Measurements from ENCODE around the gene IRGQ. TPM values are rescaled to one million over a fixed set of nuclear protein-coding genes. Genes with fewer than 3 reads are reported as not detected.

Gene IRGQ, protein sequence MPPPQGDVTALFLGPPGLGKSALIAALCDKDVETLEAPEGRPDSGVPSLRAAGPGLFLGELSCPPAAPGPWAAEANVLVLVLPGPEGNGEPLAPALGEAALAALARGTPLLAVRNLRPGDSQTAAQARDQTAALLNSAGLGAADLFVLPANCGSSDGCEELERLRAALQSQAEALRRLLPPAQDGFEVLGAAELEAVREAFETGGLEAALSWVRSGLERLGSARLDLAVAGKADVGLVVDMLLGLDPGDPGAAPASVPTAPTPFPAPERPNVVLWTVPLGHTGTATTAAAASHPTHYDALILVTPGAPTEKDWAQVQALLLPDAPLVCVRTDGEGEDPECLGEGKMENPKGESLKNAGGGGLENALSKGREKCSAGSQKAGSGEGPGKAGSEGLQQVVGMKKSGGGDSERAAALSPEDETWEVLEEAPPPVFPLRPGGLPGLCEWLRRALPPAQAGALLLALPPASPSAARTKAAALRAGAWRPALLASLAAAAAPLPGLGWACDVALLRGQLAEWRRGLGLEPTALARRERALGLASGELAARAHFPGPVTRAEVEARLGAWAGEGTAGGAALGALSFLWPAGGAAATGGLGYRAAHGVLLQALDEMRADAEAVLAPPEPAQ
- total RNA-seq, result 10 to 100 TPM; 15.3 to 16.5 TPM

DNA sequence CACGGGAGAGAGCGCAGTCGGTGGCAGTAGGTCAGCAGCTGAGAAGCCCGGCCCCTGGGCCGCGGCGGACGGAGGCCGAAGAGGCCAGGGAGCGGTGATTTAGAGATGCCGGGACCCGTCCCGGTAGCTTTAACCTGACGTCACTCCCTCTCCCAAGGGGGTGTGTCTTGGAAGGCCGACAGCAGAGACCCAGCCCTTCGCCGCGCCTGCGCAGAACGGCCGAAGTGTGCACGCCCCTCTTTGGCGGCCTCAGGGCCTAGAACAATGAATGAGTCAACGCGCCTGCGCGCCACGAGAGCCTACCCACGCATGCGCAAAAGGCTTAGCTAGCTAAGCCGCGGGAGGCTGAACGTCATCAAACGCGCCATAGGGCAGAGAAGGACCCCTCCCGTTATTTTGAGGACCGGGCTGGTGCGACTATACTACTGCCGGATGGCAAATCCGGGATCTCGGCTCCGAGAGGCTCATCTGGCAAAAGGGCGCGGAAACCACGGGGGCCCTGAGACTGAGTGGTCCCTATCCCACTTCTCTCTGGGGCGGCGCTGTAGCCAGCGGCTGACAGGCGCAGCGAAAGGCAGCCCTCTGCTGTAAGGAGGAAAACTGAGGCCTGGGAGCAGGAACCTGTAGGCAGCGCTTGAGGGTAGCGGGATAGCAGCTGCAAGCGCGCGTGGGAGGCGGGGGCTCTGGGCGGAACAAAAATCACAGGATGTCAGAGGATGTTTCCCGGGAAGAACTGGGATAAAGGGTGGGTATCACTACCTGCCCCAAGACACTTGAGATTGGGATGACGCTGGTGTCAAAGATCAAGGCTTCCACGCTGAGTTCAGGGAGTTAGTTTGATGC is at the start of gene IRGQ, which contains the start of gene ZNF576:
Gene IRGQ (minus strand): TSS at position 136 of the 843 bp plus-strand sequence. CDS start 796 bp downstream, outside the sequence.
Gene ZNF576 (plus strand): TSS at position 597 of the 843 bp plus-strand sequence. CDS start 514 bp downstream, outside the sequence.
- H3K27ac Mint-ChIP-seq, result peak within 1 kb of the TSS; percentile 92
- peak within 1 kb of the TSS; percentile 97 for H3K4me3 Mint-ChIP-seq
- no peaks in the 10 kb centered on the region for H3K9me3 Mint-ChIP-seq
- H3K4me1 Mint-ChIP-seq, result peaks cover 41% of the 10 kb centered on the region
- peak; percentile 100 for DNase-seq
- H3K27me3 Mint-ChIP-seq, result no peaks in the 10 kb centered on the region
- H3K36me3 Mint-ChIP-seq (ENCODE audit: low read depth), result peaks cover 36% of the 10 kb centered on the region
- POLR2A ChIA-PET, result interaction anchor here (0.8 to 5.1 kb wide), 19 partner anchors 9 to 189 kb away, joined by 3 to 57 read pairs (median 6); partner anchors contain the start of genes PHLDB3, PINLYP, SMG9 and SRRM5
- CTCF ChIA-PET, result interaction anchor here (0.8 to 6.2 kb wide), 15 partner anchors 10 to 189 kb away, joined by 3 to 208 read pairs (median 8); partner anchors contain the start of genes PINLYP and XRCC1

DNA sequence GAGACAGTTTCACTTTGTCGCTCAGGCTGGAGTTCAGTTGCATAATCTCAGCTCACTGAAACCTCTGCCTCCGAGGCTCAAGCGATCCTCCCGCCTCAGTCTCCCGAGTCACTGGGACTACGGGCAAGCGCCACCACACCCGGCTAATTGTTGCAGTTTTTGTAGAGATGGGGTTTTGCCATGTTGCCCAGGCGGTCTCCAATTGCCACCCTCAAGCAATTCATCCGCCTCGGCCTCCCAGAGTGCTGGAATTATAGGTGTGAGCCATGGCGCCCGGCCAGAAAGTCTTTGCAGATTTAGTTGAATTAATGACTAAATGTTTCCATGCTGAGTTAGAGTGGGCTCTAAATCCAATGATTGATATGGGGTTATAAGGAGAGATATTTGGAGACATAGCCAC is 48.2 kb upstream of the IRGQ start:
- ChIA-PET POLR2A (no interaction called here), CTCF (no interaction called here)
- no peak overlapping the region for H3K4me3 Mint-ChIP-seq
- H3K4me1 Mint-ChIP-seq, result peaks cover 9% of the 10 kb centered on the region
- peaks cover 19% of the 10 kb centered on the region for H3K27me3 Mint-ChIP-seq
- no peak overlapping the region for H3K27ac Mint-ChIP-seq
- H3K9me3 Mint-ChIP-seq, result no peaks in the 10 kb centered on the region
- no peak for DNase-seq
- H3K36me3 Mint-ChIP-seq (ENCODE audit: low read depth), result peaks cover 24% of the 10 kb centered on the region

DNA sequence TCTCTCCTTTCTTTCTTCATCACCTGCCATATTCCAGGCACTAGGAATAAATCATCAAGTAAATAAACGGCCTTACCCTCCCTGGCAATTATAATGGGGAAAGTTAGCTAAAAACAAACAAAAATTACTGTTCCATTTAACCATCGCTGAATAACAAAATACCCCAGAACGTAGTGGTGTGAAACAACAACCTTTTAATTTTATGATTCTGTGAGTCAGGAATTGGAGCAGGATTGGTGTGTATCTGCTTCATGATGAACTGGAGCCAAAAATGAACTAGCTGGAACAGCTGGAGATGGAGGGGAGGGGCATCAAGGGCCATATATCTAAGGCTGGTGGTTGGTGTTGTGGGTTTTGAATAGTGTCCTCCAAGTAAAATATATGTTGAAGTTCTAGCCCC is 47.4 kb upstream of the IRGQ start:
- no peak overlapping the region for H3K4me3 Mint-ChIP-seq

GRCh38 chr19:43642531-43642930 is 46.6 kb upstream of the IRGQ start:
- Mint-ChIP-seq H3K4me1 (peaks cover 14% of the 10 kb centered on the region), H3K27ac (no peak overlapping the region), H3K36me3 (ENCODE audit: low read depth) (peaks cover 14% of the 10 kb centered on the region), H3K9me3 (no peaks in the 10 kb centered on the region), H3K4me3 (no peak overlapping the region), H3K27me3 (peaks cover 34% of the 10 kb centered on the region)
- ChIA-PET POLR2A (no interaction called here), CTCF (no interaction called here)
- DNase-seq, result no peak

More for the DNA sequence above, 47.4 kb upstream of the IRGQ start:
- ChIA-PET POLR2A (no interaction called here), CTCF (interaction anchor here (0.8 kb wide), 1 partner anchor 88 kb away, joined by 3 read pairs; no protein-coding TSS in a partner anchor)
- peaks cover 14% of the 10 kb centered on the region for H3K4me1 Mint-ChIP-seq
- H3K9me3 Mint-ChIP-seq, result no peaks in the 10 kb centered on the region
- DNase-seq, result no peak
- H3K27ac Mint-ChIP-seq, result no peak overlapping the region
- peaks cover 20% of the 10 kb centered on the region for H3K36me3 Mint-ChIP-seq (ENCODE audit: low read depth)
- peaks cover 28% of the 10 kb centered on the region for H3K27me3 Mint-ChIP-seq

DNA sequence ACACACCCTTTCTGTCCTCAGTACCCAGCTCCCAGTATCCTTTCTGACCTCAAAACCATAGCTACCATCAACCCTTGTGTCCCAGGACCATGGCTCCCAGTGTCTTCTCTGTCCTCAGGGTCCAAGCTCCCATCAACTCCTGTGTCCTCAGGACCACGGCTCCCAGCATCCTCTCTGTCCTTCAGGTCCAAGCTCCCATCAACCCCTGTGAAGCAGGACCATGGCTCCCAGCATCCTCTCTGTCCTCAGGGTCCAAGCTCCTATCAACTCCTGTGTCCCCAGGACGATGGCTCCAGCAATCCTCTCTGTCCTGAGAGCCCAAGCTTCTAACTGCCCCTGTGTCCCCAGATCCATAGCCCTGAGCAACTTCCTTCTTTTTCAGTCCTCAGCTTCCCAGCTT is 45.4 kb upstream of the IRGQ start:
- peaks cover 42% of the 10 kb centered on the region for H3K27me3 Mint-ChIP-seq
- H3K4me1 Mint-ChIP-seq, result peaks cover 14% of the 10 kb centered on the region
- ChIA-PET POLR2A (interaction anchor here (1.1 kb wide), 1 partner anchor 15 kb away, joined by 3 read pairs; no protein-coding TSS in a partner anchor), CTCF (interaction anchor here (0.9 to 1.9 kb wide), 3 partner anchors 11 to 209 kb away, joined by 3 to 5 read pairs (median 3); no protein-coding TSS in a partner anchor)
- H3K4me3 Mint-ChIP-seq, result peak overlapping the region; percentile 24
- H3K9me3 Mint-ChIP-seq, result no peaks in the 10 kb centered on the region
- no peak for DNase-seq
- no peak overlapping the region for H3K27ac Mint-ChIP-seq
- H3K36me3 Mint-ChIP-seq (ENCODE audit: low read depth), result peaks cover 4% of the 10 kb centered on the region

DNA sequence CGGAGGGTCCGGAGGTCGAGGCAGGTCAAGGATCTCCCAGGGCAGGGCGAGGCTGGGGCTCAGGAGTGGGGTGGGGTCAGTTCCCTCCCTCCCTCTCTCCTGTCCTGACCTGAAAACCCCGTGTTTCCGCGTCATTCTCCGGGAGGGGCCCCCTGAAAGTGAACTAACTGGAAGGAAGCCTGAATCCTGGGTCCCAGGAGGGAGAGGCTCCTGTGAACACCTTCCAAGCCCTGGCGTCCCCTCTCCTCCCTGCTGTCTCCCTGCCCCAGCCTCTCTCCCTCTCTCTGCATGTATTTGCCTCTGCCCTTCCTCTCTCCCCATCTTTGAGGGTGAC is 44.5 kb upstream of the IRGQ start:
- Mint-ChIP-seq H3K27ac (no peak overlapping the region), H3K4me1 (peaks cover 14% of the 10 kb centered on the region), H3K4me3 (peak overlapping the region; percentile 66), H3K9me3 (no peaks in the 10 kb centered on the region), H3K27me3 (peaks cover 43% of the 10 kb centered on the region), H3K36me3 (ENCODE audit: low read depth) (no peaks in the 10 kb centered on the region)
- ChIA-PET POLR2A (interaction anchor here (1.1 kb wide), 1 partner anchor 14 kb away, joined by 3 read pairs; no protein-coding TSS in a partner anchor), CTCF (interaction anchor here (1.5 to 1.9 kb wide), 2 partner anchors 12 to 28 kb away, joined by 3 to 5 read pairs; no protein-coding TSS in a partner anchor)
- DNase-seq, result no peak

DNA sequence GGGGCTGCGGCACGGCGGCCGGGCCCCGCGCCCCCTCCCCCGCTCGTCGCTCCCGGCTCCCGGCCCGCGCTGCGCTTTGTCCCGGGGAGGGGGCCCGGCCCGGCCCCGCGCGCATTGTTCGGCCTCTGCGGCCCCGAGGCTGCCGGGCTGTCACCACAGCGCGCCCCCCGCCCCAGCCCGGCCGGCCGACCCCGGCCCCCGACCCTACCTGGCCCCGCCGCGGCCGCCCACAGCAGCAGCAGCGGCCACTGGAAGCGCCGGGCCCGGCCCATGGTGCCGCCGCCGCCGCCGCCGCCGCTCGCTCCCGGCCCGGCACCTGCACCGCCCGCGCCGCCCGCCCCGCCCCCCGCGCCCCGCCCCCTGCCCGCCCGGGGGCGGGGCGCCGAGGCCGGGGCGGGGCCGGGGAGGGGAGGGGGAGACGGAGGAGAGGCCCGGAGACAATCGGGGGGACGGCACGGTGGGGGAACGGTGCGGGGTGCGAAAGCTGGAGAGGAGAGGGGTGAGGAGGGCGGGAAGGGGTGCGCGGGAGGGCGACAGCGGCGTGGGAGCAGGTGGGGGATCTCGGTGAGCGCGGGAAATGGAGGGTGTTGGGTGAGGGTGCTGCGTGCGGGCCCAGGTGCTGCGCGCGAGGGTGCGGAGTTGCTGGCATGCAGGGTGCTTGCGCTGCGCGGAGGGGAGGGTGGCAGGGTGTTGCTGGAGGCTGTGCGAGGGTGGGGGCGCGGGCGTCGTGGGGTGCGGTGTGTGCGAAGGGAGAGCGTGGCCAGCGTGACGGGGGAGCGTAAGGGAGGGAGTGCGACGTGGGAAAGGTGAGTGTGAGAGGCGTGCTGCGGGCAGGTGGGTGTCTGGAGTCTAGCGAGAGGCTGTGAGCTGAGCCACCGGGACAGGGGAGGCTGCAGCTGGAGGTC is 43.8 kb upstream of the IRGQ start, which contains the start of gene CADM4:
Gene CADM4 (minus strand): TSS at position 332 of the 905 bp plus-strand sequence. CDS start 60 bp downstream, at position 272.
- CTCF ChIA-PET, result interaction anchor here (1.5 kb wide), 1 partner anchor 28 kb away, joined by 3 read pairs; no protein-coding TSS in a partner anchor
- no peak within 1 kb of the TSS for H3K27ac Mint-ChIP-seq

GRCh38 chr19:43638995-43639518 is 43.1 kb upstream of the IRGQ start:
- ChIA-PET CTCF (no interaction called here), POLR2A (no interaction called here)
- H3K4me3 Mint-ChIP-seq, result peak overlapping the region; percentile 68
- DNase-seq, result no peak
- peaks cover 14% of the 10 kb centered on the region for H3K4me1 Mint-ChIP-seq
- H3K9me3 Mint-ChIP-seq, result no peaks in the 10 kb centered on the region
- peaks cover 43% of the 10 kb centered on the region for H3K27me3 Mint-ChIP-seq
- no peaks in the 10 kb centered on the region for H3K36me3 Mint-ChIP-seq (ENCODE audit: low read depth)
- H3K27ac Mint-ChIP-seq, result no peak overlapping the region

More for the DNA sequence above, 43.8 kb upstream of the IRGQ start, which contains the start of gene CADM4:
- POLR2A ChIA-PET, result interaction anchor here (1.1 kb wide), 1 partner anchor 14 kb away, joined by 3 read pairs; no protein-coding TSS in a partner anchor
- Mint-ChIP-seq H3K4me3 (peak within 1 kb of the TSS; percentile 68), H3K27me3 (peaks cover 46% of the 10 kb centered on the region), H3K9me3 (no peaks in the 10 kb centered on the region), H3K36me3 (ENCODE audit: low read depth) (no peaks in the 10 kb centered on the region), H3K4me1 (peaks cover 14% of the 10 kb centered on the region)
- DNase-seq, result peak; percentile 47

DNA sequence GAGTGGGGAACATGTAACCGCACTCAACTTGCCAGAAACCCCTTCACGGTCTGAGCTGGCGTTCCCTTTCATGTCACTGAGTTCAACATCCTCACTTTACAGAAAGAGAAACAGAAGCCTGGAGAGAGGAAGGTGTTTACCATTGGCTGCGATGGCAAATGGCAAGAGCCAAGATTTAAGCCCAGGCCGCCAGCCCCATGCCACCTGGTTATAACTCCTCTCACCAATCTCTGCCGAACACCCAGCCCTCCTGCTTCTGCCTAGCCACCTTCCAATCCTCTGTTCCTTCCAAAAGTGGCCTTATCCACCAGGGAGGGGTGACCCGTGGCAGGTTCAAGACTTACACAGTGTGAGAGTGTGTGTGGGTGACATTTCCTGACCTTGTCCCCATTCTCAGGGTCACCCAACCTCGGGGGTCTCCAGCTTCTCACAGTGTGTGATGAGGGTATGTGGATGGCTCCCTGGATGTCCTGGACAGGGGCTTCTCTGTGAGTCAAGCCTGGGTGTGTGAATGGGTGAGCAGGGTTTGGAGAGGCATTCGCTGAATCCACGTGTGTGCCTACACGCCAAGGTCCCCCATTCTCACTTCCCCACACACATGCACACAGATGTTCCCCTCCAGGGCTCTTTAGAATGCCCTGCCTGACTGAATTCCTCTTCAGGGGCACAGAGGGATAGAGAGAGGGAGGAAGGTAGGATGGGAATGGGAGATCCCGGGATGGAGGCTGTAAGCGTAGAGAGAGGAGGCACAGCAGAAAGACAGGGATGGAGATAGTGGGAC is 42.5 kb upstream of the IRGQ start:
- Mint-ChIP-seq H3K4me1 (peaks cover 14% of the 10 kb centered on the region), H3K27ac (no peak overlapping the region), H3K27me3 (peaks cover 45% of the 10 kb centered on the region), H3K36me3 (ENCODE audit: low read depth) (no peaks in the 10 kb centered on the region), H3K4me3 (peak overlapping the region; percentile 68), H3K9me3 (no peaks in the 10 kb centered on the region)
- ChIA-PET POLR2A (no interaction called here), CTCF (interaction anchor here (1.3 kb wide), 2 partner anchors 83 to 119 kb away, joined by 3 to 4 read pairs; no protein-coding TSS in a partner anchor)
- DNase-seq, result no peak

GRCh38 chr19:43636121-43636683 is 40.3 kb upstream of the IRGQ start:
- ChIA-PET CTCF (interaction anchor here (0.6 kb wide), 1 partner anchor 32 kb away, joined by 4 read pairs; no protein-coding TSS in a partner anchor), POLR2A (no interaction called here)

More at GRCh38 chr19:43636121-43636683, 40.3 kb upstream of the IRGQ start:
- Mint-ChIP-seq H3K4me3 (no peak overlapping the region), H3K4me1 (peaks cover 12% of the 10 kb centered on the region), H3K27me3 (peaks cover 44% of the 10 kb centered on the region), H3K36me3 (ENCODE audit: low read depth) (no peaks in the 10 kb centered on the region), H3K27ac (no peak overlapping the region), H3K9me3 (no peaks in the 10 kb centered on the region)
- no peak for DNase-seq

All from activated CD4-positive, alpha-beta memory T cell treated with anti-CD3 and anti-CD28 coated beads, Interleukin-2, amount 10 ng/mL, durations not matched to agents 7 days and 5 days (primary cell).